PC-9 (cell line): ENCODE results near the gene EFTUD2.

Experiments used
- CTCF ChIP-seq: fragments of 200-600 bp; sonication (generic); conservative IDR thresholded peaks from 2 replicates; pipeline ENCODE4 v1.6.1; 2017; ENCODE audit warnings: mixed run types, antibody characterized with exemption, mild to moderate bottlenecking, moderate library complexity
- EZH2 ChIP-seq: fragments of 200-600 bp; sonication (generic); IDR thresholded peaks from 2 replicates; pipeline ENCODE4 v1.8.0; 2017; ENCODE audit warnings: antibody characterized with exemption, low read depth

GRCh38 chr17:44947461-44948314, 48.4 kb upstream of the EFTUD2 start, which contains the start of gene KIF18B:
- TF ChIP-seq CTCF, result no peak
- TF ChIP-seq EZH2, result no peak
